Mammary epithelial cell (primary cell): ENCODE measurements around the gene MMP12.

ENCODE experiments used
- CTCF ChIP-seq, 2 donors: IDR thresholded peaks in 1 of 2; conservative IDR thresholded peaks in 1 of 2; 2 replicates each; pipeline ENCODE4 v1.5.1; 2011 to 2012; ENCODE audit warnings: inconsistent platforms in 2 of 2, low read length in 2 of 2, mild to moderate bottlenecking in 2 of 2, control low read depth in 1 of 2, low read depth in 1 of 2; ENCODE audit not compliant: insufficient read depth in 1 of 2; ENCODE audit errors: extremely low read depth in 1 of 2
- EZH2 ChIP-seq: IDR thresholded peaks from 2 replicates; pipeline ENCODE4 v1.6.1; 2012; ENCODE audit warnings: low read length, inconsistent platforms, borderline replicate concordance

- TF ChIP-seq CTCF (conservative IDR thresholded peaks at IDR 0.05 in 1 of 2, IDR thresholded peaks at IDR 0.05 in 1 of 2; ENCODE audit: extremely low read depth in 1 of 2, insufficient read depth in 1 of 2, low read depth in 1 of 2, low read length in 2 of 2) (no peak), EZH2 (no peak)
These were observed 12.2 kb upstream of the MMP12 start for GRCh38 chr11:102886999-102887398.
